ENCODE results near the gene TMEM231.

The TMEM231 gene

DNA sequence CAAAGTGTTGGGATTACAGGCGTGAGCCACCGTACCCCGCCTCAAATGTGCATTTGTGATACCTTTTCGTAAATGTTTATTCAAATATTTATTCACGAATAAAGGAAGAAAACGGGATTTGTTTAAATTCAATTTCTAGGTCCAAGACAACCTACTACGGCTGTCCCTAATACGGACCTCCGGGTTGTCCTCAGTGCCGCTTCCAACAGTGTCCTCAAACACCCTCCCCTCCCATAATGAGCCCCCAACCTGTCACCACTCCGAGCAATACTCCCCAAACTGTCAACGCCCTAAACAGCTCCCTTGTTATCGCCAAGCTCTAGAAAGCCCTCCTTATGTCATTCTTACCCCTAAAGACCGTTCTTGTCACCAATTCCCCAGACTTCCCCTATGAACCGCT lies 9.6 kb upstream of the TMEM231 start:
- Histone ChIP-seq H3K27me3 (replicated peaks; ENCODE audit: control insufficient read depth, insufficient read depth, low read length) (no peaks in the 10 kb centered on the region), H3K4me3 (replicated peaks; ENCODE audit: low read depth, low read length) (peak overlapping the region; percentile 90), H3K36me3 (ENCODE audit: control insufficient read depth, insufficient read depth, low read length) (peaks cover 11% of the 10 kb centered on the region)
- TF ChIP-seq, protein P1, sequence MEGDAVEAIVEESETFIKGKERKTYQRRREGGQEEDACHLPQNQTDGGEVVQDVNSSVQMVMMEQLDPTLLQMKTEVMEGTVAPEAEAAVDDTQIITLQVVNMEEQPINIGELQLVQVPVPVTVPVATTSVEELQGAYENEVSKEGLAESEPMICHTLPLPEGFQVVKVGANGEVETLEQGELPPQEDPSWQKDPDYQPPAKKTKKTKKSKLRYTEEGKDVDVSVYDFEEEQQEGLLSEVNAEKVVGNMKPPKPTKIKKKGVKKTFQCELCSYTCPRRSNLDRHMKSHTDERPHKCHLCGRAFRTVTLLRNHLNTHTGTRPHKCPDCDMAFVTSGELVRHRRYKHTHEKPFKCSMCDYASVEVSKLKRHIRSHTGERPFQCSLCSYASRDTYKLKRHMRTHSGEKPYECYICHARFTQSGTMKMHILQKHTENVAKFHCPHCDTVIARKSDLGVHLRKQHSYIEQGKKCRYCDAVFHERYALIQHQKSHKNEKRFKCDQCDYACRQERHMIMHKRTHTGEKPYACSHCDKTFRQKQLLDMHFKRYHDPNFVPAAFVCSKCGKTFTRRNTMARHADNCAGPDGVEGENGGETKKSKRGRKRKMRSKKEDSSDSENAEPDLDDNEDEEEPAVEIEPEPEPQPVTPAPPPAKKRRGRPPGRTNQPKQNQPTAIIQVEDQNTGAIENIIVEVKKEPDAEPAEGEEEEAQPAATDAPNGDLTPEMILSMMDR (IDR thresholded peaks at IDR 0.05; ENCODE audit: insufficient read depth, low read length, poor library complexity, severe bottlenecking), result no peak
- no peak for DNase-seq (ENCODE audit: extremely low read depth, insufficient read length)

GRCh38 chr16:75559564-75560372 lies 3.7 kb upstream of the TMEM231 start:
- Histone ChIP-seq H3K4me3 (replicated peaks; ENCODE audit: low read depth, low read length) (no peak overlapping the region), H3K36me3 (ENCODE audit: control insufficient read depth, insufficient read depth, low read length) (no peaks in the 10 kb centered on the region), H3K27me3 (replicated peaks; ENCODE audit: control insufficient read depth, insufficient read depth, low read length) (no peaks in the 10 kb centered on the region)
- no peak for DNase-seq (ENCODE audit: extremely low read depth, insufficient read length)
- TF ChIP-seq, protein P1 (IDR thresholded peaks at IDR 0.05; ENCODE audit: insufficient read depth, low read length, poor library complexity, severe bottlenecking), result no peak

DNA sequence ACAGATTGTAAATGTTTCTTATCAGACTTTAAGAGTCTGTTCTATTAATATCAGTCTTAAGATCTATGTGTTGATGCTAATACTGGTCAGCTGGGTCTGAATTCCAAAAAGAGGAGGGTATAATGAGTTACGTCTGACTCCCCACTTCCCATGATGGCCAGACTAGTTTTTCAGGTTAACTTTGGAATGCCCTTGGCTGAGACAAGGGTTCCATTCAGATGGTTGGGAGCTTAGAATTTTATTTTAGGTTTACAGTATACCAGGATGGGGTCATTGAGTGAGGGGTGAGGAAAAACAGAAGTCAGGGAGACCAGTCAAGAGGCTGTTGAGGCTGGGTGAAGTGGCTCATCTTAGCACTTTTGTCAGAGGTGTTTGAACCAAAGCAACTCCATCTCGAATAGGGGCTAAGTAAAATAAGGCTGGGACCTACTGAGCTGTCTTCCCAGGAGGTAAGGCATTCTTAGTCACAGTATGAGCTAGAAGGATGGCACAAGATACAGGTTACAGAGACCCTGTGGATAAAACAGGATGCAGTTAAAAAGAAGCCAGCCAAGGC lies 2.9 kb upstream of the TMEM231 start:
- TF ChIP-seq, protein P1 (IDR thresholded peaks at IDR 0.05; ENCODE audit: insufficient read depth, low read length, poor library complexity, severe bottlenecking), result no peak
- H3K27me3 ChIP-seq (replicated peaks; ENCODE audit: control insufficient read depth, insufficient read depth, low read length), result no peaks in the 10 kb centered on the region
- no peak for DNase-seq (ENCODE audit: extremely low read depth, insufficient read length)
- no peaks in the 10 kb centered on the region for H3K36me3 ChIP-seq (ENCODE audit: control insufficient read depth, insufficient read depth, low read length)
- H3K4me3 ChIP-seq (replicated peaks; ENCODE audit: low read depth, low read length), result no peak overlapping the region

DNA sequence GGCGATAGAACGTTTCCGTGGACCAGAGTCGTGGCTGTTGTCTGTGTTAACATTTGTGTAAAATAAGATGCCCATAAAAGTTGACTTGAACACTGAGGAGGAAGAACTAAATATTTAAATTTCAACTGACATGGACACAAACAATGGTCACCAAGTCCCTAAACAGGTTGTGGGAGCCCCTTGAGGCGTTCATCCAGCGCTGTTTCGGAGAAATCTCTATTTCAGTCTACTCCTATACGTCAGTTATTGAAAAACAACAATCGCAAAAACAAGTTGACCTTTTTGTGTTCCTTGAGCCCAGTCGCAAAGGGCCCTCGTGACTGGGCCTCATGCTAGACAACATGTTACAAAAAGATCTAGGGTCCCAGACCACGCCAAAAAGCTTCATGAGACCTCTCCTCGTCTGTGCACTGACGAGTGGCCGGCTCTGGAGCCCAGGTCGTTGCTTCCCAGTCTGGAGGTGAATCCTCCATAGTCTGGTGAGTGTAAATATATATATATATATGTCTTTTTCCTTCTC lies 439 bp upstream of the TMEM231 start:
- TF ChIP-seq, protein P1 (IDR thresholded peaks at IDR 0.05; ENCODE audit: insufficient read depth, low read length, poor library complexity, severe bottlenecking), result no peak
- DNase-seq (ENCODE audit: extremely low read depth, insufficient read length), result no peak
- Histone ChIP-seq H3K4me3 (replicated peaks; ENCODE audit: low read depth, low read length) (peak overlapping the region; percentile 87), H3K27me3 (replicated peaks; ENCODE audit: control insufficient read depth, insufficient read depth, low read length) (no peaks in the 10 kb centered on the region), H3K36me3 (ENCODE audit: control insufficient read depth, insufficient read depth, low read length) (no peaks in the 10 kb centered on the region)

- Histone ChIP-seq H3K27me3 (replicated peaks; ENCODE audit: control insufficient read depth, insufficient read depth, low read length) (no peaks in the 10 kb centered on the region), H3K4me3 (replicated peaks; ENCODE audit: low read depth, low read length) (peak overlapping the region; percentile 87), H3K36me3 (ENCODE audit: control insufficient read depth, insufficient read depth, low read length) (no peaks in the 10 kb centered on the region)
- TF ChIP-seq, protein P1 (IDR thresholded peaks at IDR 0.05; ENCODE audit: insufficient read depth, low read length, poor library complexity, severe bottlenecking), result no peak
- DNase-seq (ENCODE audit: extremely low read depth, insufficient read length), result no peak
Observed at GRCh38 chr16:75555213-75555706, 792 bp downstream of the TMEM231 start.
